ENCODE data around the gene TULP4. TPM values are rescaled to one million over a fixed set of nuclear protein-coding genes. Genes with fewer than 3 reads are reported as not detected.

The TULP4 gene
- polyA plus RNA-seq, 2 donors = 3.5 to 7.6 TPM

GRCh38 chr6:158367816-158368215 is 55.6 kb downstream of the TULP4 start:
- Histone ChIP-seq H3K9me3 (ENCODE audit: control insufficient read depth in 2 of 2, insufficient read depth in 1 of 2, low read depth in 1 of 2, low read length in 1 of 2) (no peaks in the 10 kb centered on the region), H3K4me3 (ENCODE audit: low read depth in 1 of 2, low read length in 2 of 2) (no peak overlapping the region), H3K27me3 (ENCODE audit: control insufficient read depth in 1 of 2, insufficient read depth in 2 of 2, low read length in 2 of 2) (no peaks in the 10 kb centered on the region), H3K27ac (ENCODE audit: low read depth in 2 of 2, low read length in 1 of 2) (no peak overlapping the region), H3K36me3 (ENCODE audit: control insufficient read depth in 2 of 2, insufficient read depth in 2 of 2, low read length in 1 of 2) (no peaks in the 10 kb centered on the region), H3K4me1 (ENCODE audit: control insufficient read depth in 2 of 2, insufficient read depth in 2 of 2, low read length in 1 of 2) (no peaks in the 10 kb centered on the region)
- 80 to 84% methylated on average over 6 of the region's 6 CpGs for WGBS, 2 donors

- WGBS, 2 donors = 92 to 93% methylated on average over 4 of the region's 4 CpGs
Observed at GRCh38 chr6:158369241-158369640, 57.0 kb downstream of the TULP4 start.

DNA sequence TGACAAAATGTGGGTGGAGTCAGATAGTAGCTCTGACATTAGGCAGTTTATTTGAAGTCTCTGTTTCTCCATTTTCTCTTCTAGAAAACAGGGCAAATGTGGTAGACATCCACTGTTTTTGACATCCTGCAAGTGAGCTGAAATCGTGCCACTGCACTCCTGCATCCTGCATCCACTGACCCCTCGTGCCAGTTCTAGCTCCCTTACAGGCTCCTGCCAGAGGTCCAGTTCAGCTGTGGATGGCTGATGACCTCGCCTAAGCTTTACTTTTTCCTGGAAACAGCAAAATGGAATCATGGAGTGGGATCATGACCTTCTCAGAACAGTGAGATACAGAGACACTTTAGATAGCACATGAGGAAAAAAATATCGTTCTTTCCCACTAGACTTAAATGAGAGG is 58.5 kb downstream of the TULP4 start:
- Histone ChIP-seq H3K27me3 (ENCODE audit: control insufficient read depth in 1 of 2, insufficient read depth in 2 of 2, low read length in 2 of 2) (no peaks in the 10 kb centered on the region), H3K36me3 (ENCODE audit: control insufficient read depth in 2 of 2, insufficient read depth in 2 of 2, low read length in 1 of 2) (no peaks in the 10 kb centered on the region), H3K27ac (ENCODE audit: low read depth in 2 of 2, low read length in 1 of 2) (no peak overlapping the region), H3K4me1 (ENCODE audit: control insufficient read depth in 2 of 2, insufficient read depth in 2 of 2, low read length in 1 of 2) (peaks cover 0 to 4% of the 10 kb centered on the region in 2 donors), H3K9me3 (ENCODE audit: control insufficient read depth in 2 of 2, insufficient read depth in 1 of 2, low read depth in 1 of 2, low read length in 1 of 2) (no peaks in the 10 kb centered on the region), H3K4me3 (ENCODE audit: low read depth in 1 of 2, low read length in 2 of 2) (no peak overlapping the region)
- 88 to 89% methylated on average over 4 of the region's 4 CpGs for WGBS, 2 donors

More at GRCh38 chr6:158369241-158369640, 57.0 kb downstream of the TULP4 start:
- Histone ChIP-seq H3K9me3 (ENCODE audit: control insufficient read depth in 2 of 2, insufficient read depth in 1 of 2, low read depth in 1 of 2, low read length in 1 of 2) (no peaks in the 10 kb centered on the region), H3K36me3 (ENCODE audit: control insufficient read depth in 2 of 2, insufficient read depth in 2 of 2, low read length in 1 of 2) (no peaks in the 10 kb centered on the region), H3K4me1 (ENCODE audit: control insufficient read depth in 2 of 2, insufficient read depth in 2 of 2, low read length in 1 of 2) (peaks cover 0 to 4% of the 10 kb centered on the region in 2 donors), H3K27ac (ENCODE audit: low read depth in 2 of 2, low read length in 1 of 2) (no peak overlapping the region), H3K4me3 (ENCODE audit: low read depth in 1 of 2, low read length in 2 of 2) (no peak overlapping the region), H3K27me3 (ENCODE audit: control insufficient read depth in 1 of 2, insufficient read depth in 2 of 2, low read length in 2 of 2) (no peaks in the 10 kb centered on the region)

- H3K4me3 ChIP-seq (ENCODE audit: low read depth in 1 of 2, low read length in 2 of 2) = no peak overlapping the region
- H3K4me1 ChIP-seq (ENCODE audit: control insufficient read depth in 2 of 2, insufficient read depth in 2 of 2, low read length in 1 of 2) = peaks cover 0 to 4% of the 10 kb centered on the region in 2 donors
- H3K27me3 ChIP-seq (ENCODE audit: control insufficient read depth in 1 of 2, insufficient read depth in 2 of 2, low read length in 2 of 2) = no peaks in the 10 kb centered on the region
- 88 to 91% methylated on average over 5 of the region's 5 CpGs for WGBS, 2 donors
- no peak overlapping the region for H3K27ac ChIP-seq (ENCODE audit: low read depth in 2 of 2, low read length in 1 of 2)
- H3K36me3 ChIP-seq (ENCODE audit: control insufficient read depth in 2 of 2, insufficient read depth in 2 of 2, low read length in 1 of 2) = no peaks in the 10 kb centered on the region
- H3K9me3 ChIP-seq (ENCODE audit: control insufficient read depth in 2 of 2, insufficient read depth in 1 of 2, low read depth in 1 of 2, low read length in 1 of 2) = no peaks in the 10 kb centered on the region
Observed at GRCh38 chr6:158371261-158371660, 59.0 kb downstream of the TULP4 start.

- H3K27ac ChIP-seq (ENCODE audit: low read depth in 2 of 2, low read length in 1 of 2) = no peak overlapping the region
- H3K36me3 ChIP-seq (ENCODE audit: control insufficient read depth in 2 of 2, insufficient read depth in 2 of 2, low read length in 1 of 2) = no peaks in the 10 kb centered on the region
- no peaks in the 10 kb centered on the region for H3K9me3 ChIP-seq (ENCODE audit: control insufficient read depth in 2 of 2, insufficient read depth in 1 of 2, low read depth in 1 of 2, low read length in 1 of 2)
- no peaks in the 10 kb centered on the region for H3K27me3 ChIP-seq (ENCODE audit: control insufficient read depth in 1 of 2, insufficient read depth in 2 of 2, low read length in 2 of 2)
- H3K4me1 ChIP-seq (ENCODE audit: control insufficient read depth in 2 of 2, insufficient read depth in 2 of 2, low read length in 1 of 2) = peaks cover 0 to 4% of the 10 kb centered on the region in 2 donors
- WGBS, 2 donors = 59 to 70% methylated on average over 3 of the region's 3 CpGs
- no peak overlapping the region for H3K4me3 ChIP-seq (ENCODE audit: low read depth in 1 of 2, low read length in 2 of 2)
Observed at GRCh38 chr6:158372574-158372973, 60.3 kb downstream of the TULP4 start.

DNA sequence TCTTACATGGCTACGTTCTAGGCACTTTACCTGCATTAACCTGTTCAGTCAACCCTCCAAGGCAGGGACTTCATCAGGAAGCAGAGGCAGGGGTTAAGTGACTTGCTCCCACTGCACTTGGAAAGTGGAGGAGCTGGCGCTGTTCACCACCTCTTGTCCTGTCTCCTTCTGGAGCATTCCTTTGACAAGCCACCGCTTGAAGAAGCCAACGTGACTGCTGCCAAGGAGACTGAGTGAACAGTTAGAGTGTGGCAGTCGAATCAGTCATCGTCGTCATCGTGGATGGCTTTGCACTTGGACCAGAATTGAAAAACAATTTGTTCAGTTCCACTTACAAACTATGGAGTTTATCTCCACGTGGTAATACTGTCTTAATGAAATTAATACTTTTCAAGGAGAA is 60.9 kb downstream of the TULP4 start:
- H3K4me3 ChIP-seq (ENCODE audit: low read depth in 1 of 2, low read length in 2 of 2) = no peak overlapping the region
- 52 to 63% methylated on average over 9 of the region's 9 CpGs for WGBS, 2 donors
- H3K9me3 ChIP-seq (ENCODE audit: control insufficient read depth in 2 of 2, insufficient read depth in 1 of 2, low read depth in 1 of 2, low read length in 1 of 2) = no peaks in the 10 kb centered on the region
- H3K36me3 ChIP-seq (ENCODE audit: control insufficient read depth in 2 of 2, insufficient read depth in 2 of 2, low read length in 1 of 2) = no peaks in the 10 kb centered on the region
- no peaks in the 10 kb centered on the region for H3K27me3 ChIP-seq (ENCODE audit: control insufficient read depth in 1 of 2, insufficient read depth in 2 of 2, low read length in 2 of 2)
- no peak overlapping the region for H3K27ac ChIP-seq (ENCODE audit: low read depth in 2 of 2, low read length in 1 of 2)
- peaks cover 0 to 4% of the 10 kb centered on the region in 2 donors for H3K4me1 ChIP-seq (ENCODE audit: control insufficient read depth in 2 of 2, insufficient read depth in 2 of 2, low read length in 1 of 2)

DNA sequence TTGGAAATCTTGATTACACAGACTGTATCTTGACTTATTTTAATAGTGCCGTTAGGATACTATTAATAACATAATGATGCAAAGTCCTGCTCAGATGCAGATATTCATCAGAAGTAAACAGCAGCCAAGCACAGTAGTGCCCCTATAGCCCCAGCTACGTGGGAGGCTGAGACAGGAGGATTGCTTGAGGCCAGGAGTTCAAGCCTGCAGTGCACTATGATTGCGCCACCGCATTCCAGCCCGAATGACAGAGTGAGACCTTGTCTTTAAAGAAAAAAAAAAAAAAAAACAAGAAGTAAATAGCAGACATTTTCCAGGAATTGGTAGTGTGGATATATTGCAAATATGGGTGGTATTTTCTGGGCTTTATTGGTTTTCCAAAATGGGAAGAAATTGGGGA is 61.8 kb downstream of the TULP4 start:
- Histone ChIP-seq H3K27ac (ENCODE audit: low read depth in 2 of 2, low read length in 1 of 2) (no peak overlapping the region), H3K9me3 (ENCODE audit: control insufficient read depth in 2 of 2, insufficient read depth in 1 of 2, low read depth in 1 of 2, low read length in 1 of 2) (no peaks in the 10 kb centered on the region), H3K36me3 (ENCODE audit: control insufficient read depth in 2 of 2, insufficient read depth in 2 of 2, low read length in 1 of 2) (no peaks in the 10 kb centered on the region), H3K4me1 (ENCODE audit: control insufficient read depth in 2 of 2, insufficient read depth in 2 of 2, low read length in 1 of 2) (peaks cover 0 to 4% of the 10 kb centered on the region in 2 donors), H3K27me3 (ENCODE audit: control insufficient read depth in 1 of 2, insufficient read depth in 2 of 2, low read length in 2 of 2) (no peaks in the 10 kb centered on the region), H3K4me3 (ENCODE audit: low read depth in 1 of 2, low read length in 2 of 2) (no peak overlapping the region)
- 80 to 91% methylated on average over 5 of the region's 5 CpGs for WGBS, 2 donors

DNA sequence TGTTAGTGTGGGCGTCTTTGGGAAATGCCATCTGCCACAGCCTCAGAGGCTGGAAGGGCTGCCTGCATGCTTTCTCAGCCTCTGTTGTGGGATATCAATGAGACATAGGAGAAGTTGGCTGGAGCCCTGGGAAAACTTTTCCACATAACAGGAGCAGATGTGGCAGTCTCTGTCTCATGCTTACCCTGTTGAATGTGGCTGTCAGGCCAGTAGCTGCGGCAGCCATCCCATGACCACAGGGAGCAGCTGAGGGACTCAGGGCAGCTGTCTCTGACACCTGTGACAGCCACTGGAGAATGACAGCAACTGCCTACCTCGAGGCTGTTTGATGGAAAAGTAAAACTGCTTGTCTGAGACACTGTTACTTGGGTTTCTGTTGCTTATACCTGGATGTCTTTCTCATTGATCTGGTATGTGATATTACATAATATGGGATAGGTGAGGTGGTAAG is 64.4 kb downstream of the TULP4 start:
- peaks cover 0 to 4% of the 10 kb centered on the region in 2 donors for H3K4me1 ChIP-seq (ENCODE audit: control insufficient read depth in 2 of 2, insufficient read depth in 2 of 2, low read length in 1 of 2)
- 72 to 75% methylated on average over 3 of the region's 3 CpGs for WGBS, 2 donors
- no peaks in the 10 kb centered on the region for H3K36me3 ChIP-seq (ENCODE audit: control insufficient read depth in 2 of 2, insufficient read depth in 2 of 2, low read length in 1 of 2)
- no peak overlapping the region for H3K27ac ChIP-seq (ENCODE audit: low read depth in 2 of 2, low read length in 1 of 2)
- no peak overlapping the region for H3K4me3 ChIP-seq (ENCODE audit: low read depth in 1 of 2, low read length in 2 of 2)
- no peaks in the 10 kb centered on the region for H3K27me3 ChIP-seq (ENCODE audit: control insufficient read depth in 1 of 2, insufficient read depth in 2 of 2, low read length in 2 of 2)
- no peaks in the 10 kb centered on the region for H3K9me3 ChIP-seq (ENCODE audit: control insufficient read depth in 2 of 2, insufficient read depth in 1 of 2, low read depth in 1 of 2, low read length in 1 of 2)

DNA sequence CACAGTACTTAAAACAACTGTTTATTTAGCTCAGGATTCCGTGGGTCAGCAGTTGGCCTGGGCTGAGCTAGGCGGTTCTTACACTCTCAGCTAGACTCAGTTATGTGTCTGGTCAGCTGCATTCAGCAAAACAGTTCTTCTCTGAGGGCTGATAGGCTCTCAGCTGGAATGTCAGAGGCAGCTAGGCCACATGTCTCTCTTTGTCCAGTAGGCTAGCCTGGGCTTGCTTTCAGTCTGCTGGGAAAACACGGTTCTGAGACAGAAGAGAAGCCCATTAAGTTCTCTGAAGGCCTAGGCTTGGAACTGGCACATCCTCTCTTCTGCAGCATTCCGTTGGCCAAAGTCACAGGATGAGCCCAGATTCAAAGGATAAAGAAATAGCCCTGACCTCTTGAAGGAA is 65.6 kb downstream of the TULP4 start:
- no peaks in the 10 kb centered on the region for H3K27me3 ChIP-seq (ENCODE audit: control insufficient read depth in 1 of 2, insufficient read depth in 2 of 2, low read length in 2 of 2)
- H3K36me3 ChIP-seq (ENCODE audit: control insufficient read depth in 2 of 2, insufficient read depth in 2 of 2, low read length in 1 of 2) = no peaks in the 10 kb centered on the region
- H3K27ac ChIP-seq (ENCODE audit: low read depth in 2 of 2, low read length in 1 of 2) = no peak overlapping the region
- 41 to 57% methylated on average over 4 of the region's 4 CpGs for WGBS, 2 donors
- peaks cover 0 to 4% of the 10 kb centered on the region in 2 donors for H3K4me1 ChIP-seq (ENCODE audit: control insufficient read depth in 2 of 2, insufficient read depth in 2 of 2, low read length in 1 of 2)
- H3K4me3 ChIP-seq (ENCODE audit: low read depth in 1 of 2, low read length in 2 of 2) = no peak overlapping the region
- no peaks in the 10 kb centered on the region for H3K9me3 ChIP-seq (ENCODE audit: control insufficient read depth in 2 of 2, insufficient read depth in 1 of 2, low read depth in 1 of 2, low read length in 1 of 2)

- WGBS, 2 donors = 87 to 88% methylated on average over 7 of the region's 7 CpGs
- Histone ChIP-seq H3K36me3 (ENCODE audit: control insufficient read depth in 2 of 2, insufficient read depth in 2 of 2, low read length in 1 of 2) (no peaks in the 10 kb centered on the region), H3K27ac (ENCODE audit: low read depth in 2 of 2, low read length in 1 of 2) (no peak overlapping the region)
Observed at GRCh38 chr6:158379336-158379735, 67.1 kb downstream of the TULP4 start.

More at GRCh38 chr6:158379336-158379735, 67.1 kb downstream of the TULP4 start:
- H3K27me3 ChIP-seq (ENCODE audit: control insufficient read depth in 1 of 2, insufficient read depth in 2 of 2, low read length in 2 of 2) = no peaks in the 10 kb centered on the region
- no peak overlapping the region for H3K4me3 ChIP-seq (ENCODE audit: low read depth in 1 of 2, low read length in 2 of 2)
- peaks cover 0 to 3% of the 10 kb centered on the region in 2 donors for H3K4me1 ChIP-seq (ENCODE audit: control insufficient read depth in 2 of 2, insufficient read depth in 2 of 2, low read length in 1 of 2)
- no peaks in the 10 kb centered on the region for H3K9me3 ChIP-seq (ENCODE audit: control insufficient read depth in 2 of 2, insufficient read depth in 1 of 2, low read depth in 1 of 2, low read length in 1 of 2)
